Sigmoid colon (tissue), 7 donors: Measurements from ENCODE around the gene TMEM144. TPM values are rescaled to one million over a fixed set of nuclear protein-coding genes. Genes with fewer than 3 reads are reported as not detected.

Experiments used
- DNase-seq: peaks from one replicate; pipeline ENCODE4 v3.0.0-alpha.2; 2019
- H3K27ac ChIP-seq, 4 donors: fragments of 200-600 bp; sonication (generic); one replicate each; pipeline ENCODE4 v1.5.1; 2016 to 2019; ENCODE audit warnings: mild to moderate bottlenecking in 1 of 4
- H3K27me3 ChIP-seq, 3 donors: fragments of 200-600 bp; sonication (generic); one replicate each; pipeline ENCODE4 v1.5.1; 2019; ENCODE audit warnings: mild to moderate bottlenecking in 1 of 3
- H3K36me3 ChIP-seq, 4 donors: fragments of 200-600 bp; sonication (generic); one replicate each; pipeline ENCODE4 v1.5.1; 2016 to 2019
- H3K4me1 ChIP-seq, 4 donors: fragments of 200-600 bp; sonication (generic); one replicate each; pipeline ENCODE4 v1.5.1; 2017 to 2019
- H3K4me3 ChIP-seq, 4 donors: fragments of 200-600 bp; sonication (generic); one replicate each; pipeline ENCODE4 v1.5.1; 2017 to 2019; ENCODE audit warnings: mild to moderate bottlenecking in 2 of 4, moderate library complexity in 1 of 4
- H3K9me3 ChIP-seq, 4 donors: fragments of 200-600 bp in 3 of 4; sonication (generic) in 3 of 4; one replicate each; pipeline versions ENCODE4 v1.5.1 to v1.6.1; 2013 to 2019
- CTCF ChIP-seq, 4 experiments: fragments of 450-650 bp in 3 of 4; fragments of 200-600 bp in 1 of 4; IDR thresholded peaks; one replicate each; pipeline ENCODE4 v1.5.1; 2016 to 2019; ENCODE audit warnings: antibody characterized with exemption in 4 of 4, mild to moderate bottlenecking in 3 of 4, moderate library complexity in 2 of 4
- EP300 ChIP-seq, 4 donors: sonication (generic); formaldehyde crosslinking; IDR thresholded peaks; one replicate each; pipeline ENCODE4 v1.6.1; 2017; ENCODE audit warnings: antibody characterized with exemption in 4 of 4
- POLR2A ChIP-seq, 2 donors: fragments of 450-650 bp; IDR thresholded peaks; one replicate each; pipeline ENCODE4 v1.6.1; 2016; ENCODE audit warnings: antibody characterized with exemption in 2 of 2, mild to moderate bottlenecking in 2 of 2, moderate library complexity in 2 of 2
- POLR2AphosphoS5 ChIP-seq, 4 donors: sonication (generic); formaldehyde crosslinking; IDR thresholded peaks; one replicate each; pipeline ENCODE4 v1.6.1; 2017; ENCODE audit warnings: antibody characterized with exemption in 4 of 4
- whole genome bisulfite sequencing, 2 donors: extraction: QIAGEN DNeasy Blood & Tissue Kit; methylation state at CpG; one replicate each; pipeline ENCODE4 v1.1.7; 2013; 5-methylcytosine and 5-hydroxymethylcytosine counted together
- intact Hi-C: fragments of 100-400 bp; cut with DNase I; formaldehyde crosslinking; loops from one replicate; pipeline ENCODE4 v1.15.1; 2023
- polyA plus RNA-seq, 3 donors: library from polyadenylated mRNA; stranded (reverse); fragments of 200-250 nt; gene quantifications; one replicate each; pipeline ENCODE4 v1.2.3, GENCODE V29; 2013
- total RNA-seq, 4 donors: library from RNA; depleted of rRNA; stranded (reverse); fragments of >200 nt; gene quantifications; one replicate each; pipeline ENCODE4 v1.1.0, GENCODE V29; 2016
- donor health status: healthy with polysubstance abuse.
- donor health status: Bipolar disorder and iron deficiency.
- donor health status: healthy.

The TMEM144 gene
- total and polyA plus RNA-seq, 7 donors: 3.5 to 12.1 (median 6.4) TPM

- Histone ChIP-seq H3K9me3 (peaks cover 0 to 5% (median 0%) of the 10 kb centered on the region in 4 donors), H3K36me3 (no peaks in the 10 kb centered on the region), H3K4me3 (no peak overlapping the region), H3K27me3 (no peaks in the 10 kb centered on the region), H3K27ac (no peak overlapping the region), H3K4me1 (peaks cover 0 to 6% (median 0%) of the 10 kb centered on the region in 4 donors)
- WGBS, 2 donors: 86 to 93% methylated on average over 3 of the region's 3 CpGs
- no peak for TF ChIP-seq POLR2A (IDR thresholded peaks at IDR 0.05)
- TF ChIP-seq EP300 (IDR thresholded peaks at IDR 0.05): no peak
- no peak for TF ChIP-seq CTCF (IDR thresholded peaks at IDR 0.05)
- no peak for TF ChIP-seq POLR2AphosphoS5 (IDR thresholded peaks at IDR 0.05)
- intact Hi-C loops: no loop called here
- no peak for DNase-seq
Observed at GRCh38 chr4:158297866-158298265, 87.6 kb downstream of the TMEM144 start.

GRCh38 chr4:158299459-158300007, 89.2 kb downstream of the TMEM144 start:
- no peak for DNase-seq
- H3K27ac ChIP-seq: no peak overlapping the region
- no peak for TF ChIP-seq CTCF (IDR thresholded peaks at IDR 0.05)
- TF ChIP-seq EP300 (IDR thresholded peaks at IDR 0.05): no peak
- no peak for TF ChIP-seq POLR2AphosphoS5 (IDR thresholded peaks at IDR 0.05)

GRCh38 chr4:158300012-158300411, 89.7 kb downstream of the TMEM144 start:
- TF ChIP-seq POLR2A (IDR thresholded peaks at IDR 0.05) (no peak), CTCF (IDR thresholded peaks at IDR 0.05) (no peak), EP300 (IDR thresholded peaks at IDR 0.05) (no peak), POLR2AphosphoS5 (IDR thresholded peaks at IDR 0.05) (no peak)

More at GRCh38 chr4:158299459-158300007, 89.2 kb downstream of the TMEM144 start:
- no peak overlapping the region for H3K4me3 ChIP-seq
- H3K9me3 ChIP-seq: no peaks in the 10 kb centered on the region
- no peaks in the 10 kb centered on the region for H3K36me3 ChIP-seq
- peaks cover 0 to 6% (median 0%) of the 10 kb centered on the region in 4 donors for H3K4me1 ChIP-seq
- intact Hi-C loops: no loop called here
- H3K27me3 ChIP-seq: no peaks in the 10 kb centered on the region
- WGBS, 2 donors: 11 to 52% methylated on average over 4 of the region's 4 CpGs

GRCh38 chr4:158302076-158302866, 92.0 kb downstream of the TMEM144 start:
- no peaks in the 10 kb centered on the region for H3K27me3 ChIP-seq
- DNase-seq: no peak
- H3K4me3 ChIP-seq: no peak overlapping the region
- TF ChIP-seq CTCF (IDR thresholded peaks at IDR 0.05): no peak
- no peak for TF ChIP-seq POLR2A (IDR thresholded peaks at IDR 0.05)
- TF ChIP-seq EP300 (IDR thresholded peaks at IDR 0.05): no peak
- no peak for TF ChIP-seq POLR2AphosphoS5 (IDR thresholded peaks at IDR 0.05)
- intact Hi-C loops: no loop called here
- no peaks in the 10 kb centered on the region for H3K36me3 ChIP-seq
- no peak overlapping the region for H3K27ac ChIP-seq
- peaks cover 0 to 6% (median 0%) of the 10 kb centered on the region in 4 donors for H3K4me1 ChIP-seq
- peaks cover 0 to 2% (median 0%) of the 10 kb centered on the region in 4 donors for H3K9me3 ChIP-seq
- WGBS, 2 donors: 73 to 79% methylated on average over 2 of the region's 2 CpGs

More at GRCh38 chr4:158300012-158300411, 89.7 kb downstream of the TMEM144 start:
- intact Hi-C loops: no loop called here
- H3K36me3 ChIP-seq: no peaks in the 10 kb centered on the region
- no peak for DNase-seq
- H3K27me3 ChIP-seq: no peaks in the 10 kb centered on the region
- no peak overlapping the region for H3K4me3 ChIP-seq
- H3K27ac ChIP-seq: no peak overlapping the region
- 22 to 39% methylated on average over 3 of the region's 3 CpGs for WGBS, 2 donors
- H3K4me1 ChIP-seq: peaks cover 0 to 6% (median 0%) of the 10 kb centered on the region in 4 donors
- H3K9me3 ChIP-seq: no peaks in the 10 kb centered on the region
